Loucy (cell line): ENCODE results near the gene MYCBP.
"Not testable (repeated sequence)": the region's sequence is repeated elsewhere in the genome, so short reads cannot be mapped to it uniquely, and the experiment has no call there.

ENCODE experiments used
- H2AFZ ChIP-seq: fragments of 200-600 bp; sonication (generic); 2 replicates; pipeline ENCODE4 v1.6.0; 2016; ENCODE audit warnings: antibody characterized with exemption, mild to moderate bottlenecking, low read length, moderate library complexity
- H3F3A ChIP-seq: fragments of 200-600 bp; 2 replicates; pipeline ENCODE4 v1.6.0; 2016; ENCODE audit warnings: antibody characterized with exemption, low read depth, mild to moderate bottlenecking
- H3K27me3 ChIP-seq: fragments of 200-600 bp; sonication (generic); 2 replicates; pipeline ENCODE4 v1.6.1; 2014; ENCODE audit warnings: low read length, mild to moderate bottlenecking; ENCODE audit not compliant: insufficient read depth, poor library complexity, severe bottlenecking
- H3K36me3 ChIP-seq: fragments of 200-600 bp; sonication (generic); 2 replicates; pipeline ENCODE4 v1.6.1; 2016; ENCODE audit warnings: low read length; ENCODE audit not compliant: insufficient read depth
- H3K4me1 ChIP-seq: fragments of 200-600 bp; sonication (generic); 2 replicates; pipeline ENCODE4 v1.5.1; 2014; ENCODE audit warnings: low read length, mild to moderate bottlenecking; ENCODE audit not compliant: insufficient read depth, poor library complexity, severe bottlenecking
- H3K4me2 ChIP-seq: fragments of 200-600 bp; sonication (generic); 2 replicates; pipeline ENCODE4 v1.6.0; 2014; ENCODE audit warnings: antibody characterized with exemption, low read length, low read depth, mild to moderate bottlenecking; ENCODE audit not compliant: poor library complexity, severe bottlenecking
- H3K4me3 ChIP-seq: fragments of 200-600 bp; sonication (generic); 2 replicates; pipeline ENCODE4 v1.5.1; 2014; ENCODE audit warnings: low read length, mild to moderate bottlenecking, mixed read lengths; ENCODE audit not compliant: poor library complexity, severe bottlenecking
- H3K79me2 ChIP-seq: fragments of 200-600 bp; sonication (generic); 2 replicates; pipeline ENCODE4 v1.6.1; 2014; ENCODE audit warnings: low read length; ENCODE audit not compliant: insufficient read depth
- H3K9ac ChIP-seq: fragments of 200-600 bp; sonication (generic); 2 replicates; pipeline ENCODE4 v1.6.0; 2014; ENCODE audit warnings: mild to moderate bottlenecking, low read depth, low read length, moderate library complexity; ENCODE audit not compliant: poor library complexity, severe bottlenecking
- H3K9me2 ChIP-seq: fragments of 200-600 bp; sonication (generic); replicated peaks from 2 replicates; pipeline ENCODE4 v1.6.1; 2016; ENCODE audit warnings: low read depth, low read length, mixed read lengths
- H3K9me3 ChIP-seq: fragments of 200-600 bp; sonication (generic); 2 replicates; pipeline ENCODE4 v1.6.1; 2014; ENCODE audit warnings: mild to moderate bottlenecking, antibody characterized with exemption, low read length, low read depth; ENCODE audit not compliant: insufficient read depth
- H4K20me1 ChIP-seq: fragments of 200-600 bp; sonication (generic); 2 replicates; pipeline ENCODE4 v1.6.0; 2014; ENCODE audit warnings: antibody characterized with exemption, low read length, mild to moderate bottlenecking; ENCODE audit not compliant: insufficient read depth, poor library complexity, severe bottlenecking
- EZH2phosphoT487 ChIP-seq: fragments of 200-600 bp; IDR thresholded peaks from 2 replicates; pipeline ENCODE4 v1.6.1; 2018; ENCODE audit warnings: antibody characterized with exemption, mild to moderate bottlenecking, moderate library complexity, borderline replicate concordance
- TF ChIP-seq, protein P1 (sequence below): fragments of 200-600 bp; sonication (generic); conservative IDR thresholded peaks from 2 replicates; pipeline ENCODE4 v1.5.1; 2014; ENCODE audit warnings: mild to moderate bottlenecking, antibody characterized with exemption, low read length

MYCBP gene

DNA sequence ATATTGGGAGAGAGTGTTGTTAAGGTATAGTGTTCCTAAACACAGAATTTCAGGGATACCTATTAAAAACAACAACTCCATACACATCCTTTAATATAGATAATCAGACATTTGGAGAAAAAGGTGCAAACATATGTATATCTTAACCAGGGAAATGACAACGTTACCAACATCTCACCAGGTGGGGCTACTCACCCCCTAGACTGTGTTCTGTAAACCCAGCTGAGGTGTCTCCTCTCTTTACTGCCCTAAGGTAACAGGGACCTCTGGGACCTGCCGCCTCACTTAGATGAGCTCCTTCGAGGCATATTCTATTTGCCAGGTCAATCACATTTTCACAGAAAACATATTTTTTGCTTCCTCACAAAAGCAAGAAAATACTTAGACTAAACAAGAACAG is 26.9 kb downstream of the MYCBP start:
- TF ChIP-seq, protein P1, sequence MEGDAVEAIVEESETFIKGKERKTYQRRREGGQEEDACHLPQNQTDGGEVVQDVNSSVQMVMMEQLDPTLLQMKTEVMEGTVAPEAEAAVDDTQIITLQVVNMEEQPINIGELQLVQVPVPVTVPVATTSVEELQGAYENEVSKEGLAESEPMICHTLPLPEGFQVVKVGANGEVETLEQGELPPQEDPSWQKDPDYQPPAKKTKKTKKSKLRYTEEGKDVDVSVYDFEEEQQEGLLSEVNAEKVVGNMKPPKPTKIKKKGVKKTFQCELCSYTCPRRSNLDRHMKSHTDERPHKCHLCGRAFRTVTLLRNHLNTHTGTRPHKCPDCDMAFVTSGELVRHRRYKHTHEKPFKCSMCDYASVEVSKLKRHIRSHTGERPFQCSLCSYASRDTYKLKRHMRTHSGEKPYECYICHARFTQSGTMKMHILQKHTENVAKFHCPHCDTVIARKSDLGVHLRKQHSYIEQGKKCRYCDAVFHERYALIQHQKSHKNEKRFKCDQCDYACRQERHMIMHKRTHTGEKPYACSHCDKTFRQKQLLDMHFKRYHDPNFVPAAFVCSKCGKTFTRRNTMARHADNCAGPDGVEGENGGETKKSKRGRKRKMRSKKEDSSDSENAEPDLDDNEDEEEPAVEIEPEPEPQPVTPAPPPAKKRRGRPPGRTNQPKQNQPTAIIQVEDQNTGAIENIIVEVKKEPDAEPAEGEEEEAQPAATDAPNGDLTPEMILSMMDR = no peak
- no peak for TF ChIP-seq EZH2phosphoT487
- H3K79me2 ChIP-seq = no peaks in the 10 kb centered on the region
- no peak overlapping the region for H3K9ac ChIP-seq
- H3K9me3 ChIP-seq = no peaks in the 10 kb centered on the region
- no peaks in the 10 kb centered on the region for H3K27me3 ChIP-seq
- H3K4me2 ChIP-seq = no peak overlapping the region
- H3K4me1 ChIP-seq = no peaks in the 10 kb centered on the region
- peaks cover 29% of the 10 kb centered on the region; the same call in 1 of the 2 replicates for H3K36me3 ChIP-seq
- no peak overlapping the region for H3K4me3 ChIP-seq
- H4K20me1 ChIP-seq = no peaks in the 10 kb centered on the region
- no peaks in the 10 kb centered on the region for H3K9me2 ChIP-seq
- no peaks in the 10 kb centered on the region for H3F3A ChIP-seq
- H2AFZ ChIP-seq = no peak overlapping the region

DNA sequence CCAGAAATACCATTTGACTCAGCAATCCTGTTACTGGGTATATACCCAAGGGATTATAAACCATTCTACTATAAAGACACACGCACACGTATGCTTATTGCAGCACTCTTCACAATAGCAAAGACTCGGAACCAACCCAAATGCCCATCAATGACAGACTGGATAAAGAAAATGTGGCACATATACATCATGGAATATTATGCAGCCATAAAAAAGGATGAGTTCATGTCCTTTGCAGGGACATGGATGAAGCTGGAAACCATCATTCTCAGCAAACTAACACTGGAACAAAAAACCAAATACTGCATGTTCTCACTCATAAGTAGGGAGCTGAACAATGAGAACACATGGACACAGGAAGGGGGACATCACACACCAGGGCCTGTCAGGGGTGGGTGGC is 28.1 kb downstream of the MYCBP start:
- not testable (repeated sequence) for H3K79me2 ChIP-seq, H3K4me2 ChIP-seq, H4K20me1 ChIP-seq, H3K4me1 ChIP-seq, H3K9me2 ChIP-seq, H3K4me3 ChIP-seq, H3F3A ChIP-seq, H2AFZ ChIP-seq, H3K27me3 ChIP-seq, H3K9me3 ChIP-seq, H3K9ac ChIP-seq
- peaks cover 28% of the 10 kb centered on the region; the same call in 1 of the 2 replicates for H3K36me3 ChIP-seq

DNA sequence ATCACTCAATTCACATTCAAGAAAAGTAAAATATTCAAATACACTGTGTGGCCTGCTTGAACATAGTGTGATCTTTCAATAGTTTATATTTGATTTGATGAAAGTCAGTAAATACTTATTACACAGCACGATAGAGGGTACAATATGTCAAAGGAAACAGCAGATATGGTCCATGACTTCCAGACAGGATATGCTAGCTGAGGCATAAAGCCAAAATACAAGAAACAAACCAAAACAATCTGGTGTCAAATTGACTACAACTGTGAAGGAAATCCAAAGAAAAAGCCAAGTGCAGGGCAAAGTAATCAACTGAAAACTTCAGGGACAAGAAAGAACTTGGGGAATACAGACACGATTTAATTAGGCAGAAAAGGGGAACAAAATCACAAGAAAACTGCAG is 32.9 kb downstream of the MYCBP start:
- H3K27me3 ChIP-seq = no peaks in the 10 kb centered on the region
- no peak overlapping the region for H3K9ac ChIP-seq
- H3K4me2 ChIP-seq = no peak overlapping the region
- no peaks in the 10 kb centered on the region for H3K4me1 ChIP-seq
- no peaks in the 10 kb centered on the region for H3K9me3 ChIP-seq
- H3K79me2 ChIP-seq = no peaks in the 10 kb centered on the region
- H2AFZ ChIP-seq = no peak overlapping the region
- H3K4me3 ChIP-seq = no peak overlapping the region
- H3K9me2 ChIP-seq = no peaks in the 10 kb centered on the region
- no peaks in the 10 kb centered on the region for H3F3A ChIP-seq
- no peaks in the 10 kb centered on the region for H4K20me1 ChIP-seq
- peaks cover 45% of the 10 kb centered on the region; the same call in 1 of the 2 replicates for H3K36me3 ChIP-seq
- TF ChIP-seq EZH2phosphoT487 = no peak
- TF ChIP-seq, protein P1 = no peak

DNA sequence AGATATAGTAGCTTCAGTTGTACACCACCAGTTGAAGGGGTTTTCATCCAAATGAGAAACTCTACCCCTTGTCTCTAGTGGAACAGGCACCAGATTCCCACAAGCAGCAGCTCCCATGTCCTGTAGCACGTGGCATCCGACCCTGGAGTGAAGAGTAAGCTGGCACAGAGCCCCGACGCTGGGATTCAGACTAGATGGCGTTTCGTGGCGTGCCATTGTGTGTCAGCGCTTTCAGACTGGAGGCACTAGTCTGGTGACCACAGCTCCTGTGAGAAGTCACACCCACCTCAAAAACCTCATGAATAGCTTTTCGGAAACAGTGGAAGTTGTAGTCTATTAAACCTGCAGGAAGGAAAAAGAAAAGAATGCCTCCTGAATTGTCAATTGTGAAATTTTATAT is 33.8 kb downstream of the MYCBP start:
- Histone ChIP-seq H3K27me3 (no peaks in the 10 kb centered on the region), H3K9me3 (no peaks in the 10 kb centered on the region), H3K4me2 (no peak overlapping the region), H3F3A (no peaks in the 10 kb centered on the region), H2AFZ (no peak overlapping the region), H4K20me1 (no peaks in the 10 kb centered on the region), H3K9me2 (no peaks in the 10 kb centered on the region), H3K4me1 (no peaks in the 10 kb centered on the region), H3K4me3 (no peak overlapping the region), H3K36me3 (peaks cover 42% of the 10 kb centered on the region; the same call in 1 of the 2 replicates), H3K79me2 (no peaks in the 10 kb centered on the region), H3K9ac (no peak overlapping the region)
- TF ChIP-seq, protein P1 = no peak
- TF ChIP-seq EZH2phosphoT487 = no peak

DNA sequence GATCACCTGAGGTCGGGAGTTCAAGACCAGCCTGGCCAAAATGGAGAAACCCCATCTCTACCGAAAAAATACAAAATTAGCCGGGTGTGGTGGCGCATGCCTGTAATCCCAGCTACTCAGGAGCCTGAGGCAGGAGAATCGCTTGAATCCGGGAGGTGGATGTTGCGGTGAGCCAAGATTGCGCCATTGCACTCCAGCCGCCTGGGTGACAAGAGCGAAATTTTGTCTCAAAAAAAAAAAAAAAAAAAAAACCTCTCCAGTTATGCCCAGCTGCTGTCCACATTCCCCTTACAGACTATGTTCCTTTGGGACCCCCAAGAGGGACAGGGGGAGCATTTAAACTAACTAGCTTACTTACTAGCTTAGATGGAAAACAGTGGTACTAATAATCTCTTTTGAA is 36.8 kb downstream of the MYCBP start:
- H3K4me3 ChIP-seq, H2AFZ ChIP-seq, H3K79me2 ChIP-seq, H3K9me2 ChIP-seq, H3K4me2 ChIP-seq, H3K4me1 ChIP-seq, H3K9ac ChIP-seq, H4K20me1 ChIP-seq, H3F3A ChIP-seq, H3K9me3 ChIP-seq, H3K27me3 ChIP-seq: not testable (repeated sequence)
- H3K36me3 ChIP-seq = peaks cover 29% of the 10 kb centered on the region; the same call in 1 of the 2 replicates
